ENCODE results near the gene C18orf32. TPM values are rescaled to one million over a fixed set of nuclear protein-coding genes. Genes with fewer than 3 reads are reported as not detected.
"Not testable (repeated sequence)": the region's sequence is repeated elsewhere in the genome, so short reads cannot be mapped to it uniquely, and the experiment has no call there.

Gene C18orf32
- total RNA-seq, 1 donor from 2014 or later, result 9.0 TPM

GRCh38 chr18:49519101-49519971, 32.3 kb upstream of the C18orf32 start:
- no peaks in the 10 kb centered on the region for H3K27me3 ChIP-seq (ENCODE audit: control insufficient read depth, insufficient read depth, low read length)
- no peaks in the 10 kb centered on the region for H3K36me3 ChIP-seq (ENCODE audit: control insufficient read depth, insufficient read depth, low read length)
- no peak overlapping the region for H3K4me3 ChIP-seq (ENCODE audit: low read depth, low read length)
- DNase-seq (ENCODE audit: low read depth) (no peak), FAIRE-seq (no peak)
- TF ChIP-seq, protein P1, sequence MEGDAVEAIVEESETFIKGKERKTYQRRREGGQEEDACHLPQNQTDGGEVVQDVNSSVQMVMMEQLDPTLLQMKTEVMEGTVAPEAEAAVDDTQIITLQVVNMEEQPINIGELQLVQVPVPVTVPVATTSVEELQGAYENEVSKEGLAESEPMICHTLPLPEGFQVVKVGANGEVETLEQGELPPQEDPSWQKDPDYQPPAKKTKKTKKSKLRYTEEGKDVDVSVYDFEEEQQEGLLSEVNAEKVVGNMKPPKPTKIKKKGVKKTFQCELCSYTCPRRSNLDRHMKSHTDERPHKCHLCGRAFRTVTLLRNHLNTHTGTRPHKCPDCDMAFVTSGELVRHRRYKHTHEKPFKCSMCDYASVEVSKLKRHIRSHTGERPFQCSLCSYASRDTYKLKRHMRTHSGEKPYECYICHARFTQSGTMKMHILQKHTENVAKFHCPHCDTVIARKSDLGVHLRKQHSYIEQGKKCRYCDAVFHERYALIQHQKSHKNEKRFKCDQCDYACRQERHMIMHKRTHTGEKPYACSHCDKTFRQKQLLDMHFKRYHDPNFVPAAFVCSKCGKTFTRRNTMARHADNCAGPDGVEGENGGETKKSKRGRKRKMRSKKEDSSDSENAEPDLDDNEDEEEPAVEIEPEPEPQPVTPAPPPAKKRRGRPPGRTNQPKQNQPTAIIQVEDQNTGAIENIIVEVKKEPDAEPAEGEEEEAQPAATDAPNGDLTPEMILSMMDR (IDR thresholded peaks at IDR 0.05; ENCODE audit: insufficient read depth, low read length, severe bottlenecking), result no peak

DNA sequence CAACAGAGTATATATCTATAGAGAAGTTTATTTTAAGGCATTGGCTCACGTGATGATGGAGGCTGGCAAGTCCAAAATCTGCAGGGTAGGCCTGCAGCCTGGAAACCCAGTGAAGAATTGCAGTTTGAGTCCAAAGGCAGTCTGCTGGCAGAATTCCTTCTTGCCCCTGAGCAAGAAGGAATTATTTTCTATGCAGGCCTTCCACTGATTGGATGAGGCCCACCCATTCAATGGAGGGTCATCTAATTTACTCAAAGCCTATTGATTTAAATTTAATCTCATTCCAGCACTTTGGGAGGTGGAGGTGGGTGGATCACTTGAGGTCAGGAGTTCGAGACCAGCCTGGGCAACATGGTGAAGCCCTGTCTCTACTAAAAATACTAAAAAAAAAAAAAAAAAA, 30.4 kb upstream of the C18orf32 start:
- DNase-seq (ENCODE audit: low read depth), result no peak
- Histone ChIP-seq H3K36me3 (ENCODE audit: control insufficient read depth, insufficient read depth, low read length) (no peaks in the 10 kb centered on the region), H3K27me3 (ENCODE audit: control insufficient read depth, insufficient read depth, low read length) (no peaks in the 10 kb centered on the region), H3K4me3 (ENCODE audit: low read depth, low read length) (no peak overlapping the region)
- FAIRE-seq, result no peak
- TF ChIP-seq, protein P1 (IDR thresholded peaks at IDR 0.05; ENCODE audit: insufficient read depth, low read length, severe bottlenecking), result no peak

- TF ChIP-seq, protein P1 (IDR thresholded peaks at IDR 0.05; ENCODE audit: insufficient read depth, low read length, severe bottlenecking), result no peak
- Histone ChIP-seq H3K36me3 (ENCODE audit: control insufficient read depth, insufficient read depth, low read length) (no peaks in the 10 kb centered on the region), H3K4me3 (ENCODE audit: low read depth, low read length) (no peak overlapping the region), H3K27me3 (ENCODE audit: control insufficient read depth, insufficient read depth, low read length) (no peaks in the 10 kb centered on the region)
- no peak for FAIRE-seq
- no peak for DNase-seq (ENCODE audit: low read depth)
Measured at GRCh38 chr18:49515516-49515915, 28.5 kb upstream of the C18orf32 start.

DNA sequence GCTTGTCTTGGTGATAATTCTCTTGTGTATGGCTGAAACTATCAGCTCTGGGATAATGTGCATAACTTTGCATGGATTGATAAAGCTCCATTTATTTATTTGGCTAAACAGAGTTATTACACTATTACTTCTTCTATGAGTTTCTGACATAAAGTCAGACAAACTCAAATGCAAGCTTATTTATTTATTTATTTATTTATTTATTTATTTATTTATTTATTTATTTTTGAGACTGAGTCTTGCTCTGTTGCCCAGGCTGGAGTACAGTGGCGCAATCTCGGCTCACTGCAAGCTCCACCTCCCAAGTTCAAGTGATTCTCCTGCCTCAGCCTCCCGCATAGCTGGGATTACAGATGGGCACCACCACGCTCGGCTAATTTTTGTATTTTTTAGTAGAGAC, 28.0 kb upstream of the C18orf32 start:
- not testable (repeated sequence) for H3K36me3 ChIP-seq (ENCODE audit: control insufficient read depth, insufficient read depth, low read length); H3K27me3 ChIP-seq (ENCODE audit: control insufficient read depth, insufficient read depth, low read length); H3K4me3 ChIP-seq (ENCODE audit: low read depth, low read length); DNase-seq (ENCODE audit: low read depth); FAIRE-seq

DNA sequence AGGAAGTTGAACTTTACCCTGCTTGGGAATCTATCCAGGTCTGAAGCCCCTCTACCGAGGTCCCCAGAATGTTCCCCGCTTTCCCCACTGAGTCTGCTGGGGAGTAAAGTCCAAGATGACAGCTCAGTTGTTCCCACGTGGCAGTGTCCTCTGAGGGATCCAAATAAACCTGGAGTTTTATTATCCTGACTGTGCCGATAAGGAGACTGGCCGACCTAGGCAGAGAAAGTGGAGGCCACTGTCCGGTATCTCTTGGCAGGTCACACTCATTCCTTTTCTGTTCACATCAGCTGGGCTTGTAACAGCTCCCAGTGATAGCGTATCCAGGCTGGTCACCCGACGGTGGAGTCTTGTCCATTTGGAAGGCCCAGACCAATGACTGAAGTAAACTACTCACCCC, 27.5 kb upstream of the C18orf32 start:
- no peaks in the 10 kb centered on the region for H3K36me3 ChIP-seq (ENCODE audit: control insufficient read depth, insufficient read depth, low read length)
- FAIRE-seq (no peak), DNase-seq (ENCODE audit: low read depth) (no peak)
- TF ChIP-seq, protein P1 (IDR thresholded peaks at IDR 0.05; ENCODE audit: insufficient read depth, low read length, severe bottlenecking), result no peak
- no peak overlapping the region for H3K4me3 ChIP-seq (ENCODE audit: low read depth, low read length)
- no peaks in the 10 kb centered on the region for H3K27me3 ChIP-seq (ENCODE audit: control insufficient read depth, insufficient read depth, low read length)

DNA sequence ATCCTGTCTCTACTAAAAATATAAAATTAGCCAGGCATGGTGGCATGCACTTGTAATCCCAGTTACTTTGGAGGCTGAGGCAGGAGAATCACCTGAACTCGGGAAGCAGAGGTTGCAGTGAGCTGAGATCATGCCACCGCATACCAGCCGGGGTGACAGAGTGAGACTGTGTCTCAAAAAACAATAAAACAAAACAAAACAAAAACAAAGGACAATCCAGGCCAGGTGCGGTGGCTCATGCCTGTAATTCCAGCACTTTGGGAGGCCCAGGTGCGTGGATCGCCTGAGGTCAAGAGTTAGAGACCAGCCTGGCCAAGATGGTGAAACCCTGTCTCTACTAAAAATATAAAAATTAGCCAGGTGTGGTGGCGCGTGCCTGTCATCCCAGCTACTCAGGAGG, 25.8 kb upstream of the C18orf32 start:
- not testable (repeated sequence) for DNase-seq (ENCODE audit: low read depth); H3K36me3 ChIP-seq (ENCODE audit: control insufficient read depth, insufficient read depth, low read length); H3K27me3 ChIP-seq (ENCODE audit: control insufficient read depth, insufficient read depth, low read length); FAIRE-seq; H3K4me3 ChIP-seq (ENCODE audit: low read depth, low read length)

Data from bronchial epithelial cell (primary cell).